GM18951 (cell line): Measurements from ENCODE around the gene PLCB2.

Experiments
- POLR2A ChIP-seq: IDR thresholded peaks from 4 replicates; pipeline ENCODE4 v1.6.1; 2011; ENCODE audit warnings: mild to moderate bottlenecking; ENCODE audit not compliant: insufficient read length, insufficient read depth; ENCODE audit errors: extremely low read depth
- in situ Hi-C: fragments of 300-500 bp; cut with MboI; formaldehyde crosslinking; loops from one replicate; pipeline ENCODE4 v1.12.0; 2022; ENCODE audit warnings: low sequenced_read_pairs, mixed read lengths, inconsistent platforms; ENCODE audit not compliant: unreplicated experiment

Gene PLCB2

GRCh38 chr15:40252141-40252437 is 55.6 kb downstream of the PLCB2 start:
- in situ Hi-C loops = no loop called here
- no peak for TF ChIP-seq POLR2A

DNA sequence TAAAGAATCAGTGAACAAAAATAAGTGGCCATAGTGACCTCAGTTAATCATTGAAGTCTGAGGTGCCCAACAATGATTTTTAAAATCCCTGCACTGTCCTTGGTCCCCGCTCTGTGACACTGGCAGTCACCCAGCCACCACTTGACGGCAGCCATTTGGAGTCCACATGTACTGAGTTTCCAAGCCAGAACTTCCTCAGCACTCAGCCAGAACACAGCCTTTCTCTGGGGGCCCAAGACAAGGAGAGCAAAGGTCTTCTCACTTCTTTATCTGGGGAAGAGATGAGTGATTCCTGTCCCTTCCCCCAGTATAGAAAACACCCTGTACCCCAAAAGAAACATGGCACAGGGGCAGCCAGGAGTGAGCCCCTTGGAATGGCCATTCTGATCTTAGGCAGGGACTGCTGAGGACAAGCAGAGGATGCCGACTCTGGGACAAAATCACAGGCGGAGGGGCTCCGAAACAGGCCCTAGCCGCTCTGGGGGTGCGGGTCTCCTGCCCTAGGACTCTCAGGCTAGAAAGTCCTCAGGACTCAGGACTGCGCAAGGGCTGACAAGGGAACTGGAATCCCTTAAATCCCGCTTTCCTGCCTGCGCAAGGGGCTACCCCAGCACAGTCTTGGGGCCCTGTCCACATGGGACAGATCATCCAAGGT is 56.1 kb downstream of the PLCB2 start:
- in situ Hi-C loops = no loop called here
- TF ChIP-seq POLR2A = no peak

DNA sequence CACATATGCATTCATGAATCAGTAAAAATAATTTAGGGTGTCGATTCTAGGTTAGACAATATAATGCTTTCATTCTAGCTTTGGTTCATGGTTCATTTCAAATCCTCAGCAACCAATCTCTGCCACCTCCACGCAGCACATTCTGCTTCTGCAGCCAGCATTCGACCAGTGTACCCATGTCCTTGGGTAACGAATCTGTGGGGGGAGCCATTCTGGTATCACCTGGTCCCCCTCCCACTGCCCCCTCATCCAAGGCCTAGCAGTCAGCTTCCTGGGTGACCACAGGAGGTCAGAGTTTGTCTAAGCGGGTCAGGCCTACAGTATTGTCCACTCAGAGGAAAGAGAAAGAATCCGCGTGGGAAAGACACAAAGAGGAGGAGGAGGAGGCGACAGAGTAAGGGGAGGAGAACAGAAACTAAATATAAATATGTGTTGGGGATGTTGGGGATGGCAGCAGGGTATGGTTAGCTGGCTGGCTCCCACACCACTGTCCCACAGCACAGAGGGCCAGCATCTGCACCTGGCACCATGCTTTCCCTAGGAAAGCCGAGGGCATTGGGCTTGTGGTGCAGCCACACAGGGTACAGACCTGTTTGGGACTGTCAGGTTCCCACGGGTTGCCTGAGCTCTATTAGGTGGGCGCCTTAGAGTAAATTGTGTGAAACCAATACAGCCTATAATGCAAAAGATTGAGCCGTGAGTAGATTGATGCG is 56.8 kb downstream of the PLCB2 start:
- in situ Hi-C loops = no loop called here
- TF ChIP-seq POLR2A = no peak

DNA sequence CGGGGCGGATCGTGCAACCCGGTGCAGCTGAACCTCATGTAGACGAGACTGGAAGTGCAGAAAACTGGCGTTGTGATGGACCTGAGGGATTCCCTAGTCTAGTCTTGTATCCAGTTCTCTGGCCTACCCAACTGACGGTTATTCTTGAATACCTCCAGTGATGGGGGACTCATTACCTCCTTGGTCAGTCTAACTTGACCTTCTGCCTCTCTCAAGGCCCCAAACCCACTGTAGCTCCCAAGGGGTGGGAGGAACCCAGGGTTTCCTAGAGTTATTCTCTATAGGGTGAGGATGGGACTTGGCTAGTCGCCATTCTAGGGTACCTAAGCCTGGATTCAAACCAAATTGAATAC is 57.5 kb downstream of the PLCB2 start:
- no peak for TF ChIP-seq POLR2A
- in situ Hi-C loops = no loop called here

- in situ Hi-C loops = no loop called here
- no peak for TF ChIP-seq POLR2A
Measured at GRCh38 chr15:40249477-40250303, 58.0 kb downstream of the PLCB2 start.

DNA sequence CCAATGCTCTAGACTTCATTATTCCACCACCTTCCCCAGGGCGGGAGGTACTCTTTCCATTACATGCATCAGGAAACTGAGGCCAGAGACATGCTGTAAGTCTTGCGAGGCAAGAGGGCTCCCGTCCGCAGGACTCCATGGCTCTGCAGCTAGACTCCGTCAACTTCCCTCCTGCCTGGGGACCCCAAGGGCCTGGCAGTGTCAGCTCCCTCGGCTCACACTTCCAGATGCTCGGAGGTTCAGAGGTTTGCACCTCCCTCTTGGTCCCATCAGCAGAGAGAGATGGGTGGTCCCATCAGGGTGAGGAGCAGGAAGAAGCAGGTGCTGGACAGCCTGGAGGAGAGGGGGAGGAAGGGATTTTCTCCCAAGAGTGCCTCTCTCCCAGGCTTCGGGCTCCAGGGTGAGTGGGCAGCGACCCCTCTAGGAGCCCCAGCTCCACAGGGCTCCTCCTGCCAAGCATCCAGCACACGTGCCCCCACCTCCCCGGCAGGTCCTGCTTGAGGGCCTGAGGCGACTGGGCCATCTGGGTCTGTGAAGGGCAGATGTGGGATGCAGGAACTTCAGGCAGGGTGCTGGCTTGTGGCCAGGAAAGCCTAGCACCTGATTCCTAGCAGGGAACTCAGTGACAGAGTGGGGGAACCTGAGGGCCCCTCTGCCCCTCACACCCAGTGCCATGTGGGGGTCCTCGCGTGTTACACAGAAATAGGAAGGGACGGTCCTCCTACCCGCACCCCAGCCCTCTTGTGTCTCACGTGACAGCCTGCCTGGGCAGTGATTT is 59.5 kb downstream of the PLCB2 start:
- in situ Hi-C loops = no loop called here
- TF ChIP-seq POLR2A = no peak

DNA sequence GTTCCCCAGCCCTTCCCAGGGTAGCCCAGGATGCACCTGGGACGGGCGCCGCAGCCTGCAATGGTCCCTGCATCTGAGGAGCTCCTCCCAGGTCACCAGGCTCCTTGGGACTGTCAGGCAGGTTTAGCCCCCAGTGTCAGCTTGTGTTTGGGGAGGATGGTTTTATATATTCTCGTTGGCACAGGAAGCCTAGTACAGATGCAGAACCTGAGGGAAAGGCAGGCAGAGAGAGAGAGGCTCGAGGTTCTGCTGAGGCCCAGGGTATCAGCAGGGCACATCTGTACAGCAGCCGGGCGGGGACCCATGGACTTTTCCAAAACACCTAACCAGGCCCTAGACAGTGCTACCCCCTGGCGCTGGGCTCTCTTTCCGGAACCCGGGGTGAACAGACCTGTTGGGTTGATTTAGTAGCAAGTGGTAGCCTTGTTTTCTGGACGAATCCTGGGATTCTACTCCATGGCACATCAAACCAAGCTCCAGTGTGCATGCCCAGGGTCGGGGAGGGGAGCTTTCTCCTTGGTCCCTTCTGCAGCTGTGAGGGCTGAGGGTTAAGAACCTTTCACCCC is 60.2 kb downstream of the PLCB2 start:
- no peak for TF ChIP-seq POLR2A

GRCh38 chr15:40246496-40247280 is 61.0 kb downstream of the PLCB2 start:
- TF ChIP-seq POLR2A = no peak
- in situ Hi-C loops = no loop called here

More for the DNA sequence above, 60.2 kb downstream of the PLCB2 start:
- in situ Hi-C loops = no loop called here

DNA sequence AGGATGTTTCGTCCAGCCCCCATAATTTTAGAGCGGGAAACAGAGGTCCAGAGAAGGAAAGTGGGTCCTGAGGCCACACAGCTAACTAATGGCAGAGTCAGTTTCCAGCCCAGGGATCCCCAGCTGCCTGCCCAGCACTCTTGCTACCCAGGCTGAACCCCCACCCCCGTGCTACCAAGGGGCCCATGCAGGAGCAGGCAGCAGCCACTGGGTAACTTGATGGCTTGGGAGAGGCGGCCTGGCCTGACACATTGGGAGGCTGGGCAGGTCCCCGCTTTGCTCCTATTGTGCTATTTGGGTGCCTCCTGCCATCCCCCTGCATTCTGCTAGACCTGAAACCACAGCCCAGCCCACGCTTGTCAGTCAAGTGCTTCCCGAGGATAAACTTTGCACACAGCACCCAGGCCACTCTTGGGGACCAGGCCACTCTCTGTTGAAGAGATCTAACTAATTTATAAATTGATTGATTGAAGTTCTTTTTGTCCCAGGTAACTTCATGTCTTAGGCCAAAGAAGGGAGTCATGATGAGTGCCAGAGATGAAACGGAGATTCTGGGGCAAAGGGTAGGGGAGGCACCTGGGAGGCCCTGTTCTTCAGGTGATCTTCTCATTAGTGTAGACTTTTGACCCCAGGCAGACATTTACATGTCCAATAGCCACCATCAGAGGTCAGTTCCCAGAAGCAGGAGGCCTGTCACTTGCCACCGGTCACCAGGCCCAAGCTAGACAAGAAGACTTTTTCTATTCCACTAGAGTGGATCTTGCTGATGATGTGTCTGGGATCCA is 61.9 kb downstream of the PLCB2 start:
- in situ Hi-C loops = no loop called here

GRCh38 chr15:40244961-40245523 is 62.7 kb downstream of the PLCB2 start:
- in situ Hi-C loops = no loop called here

More for the DNA sequence above, 61.9 kb downstream of the PLCB2 start:
- TF ChIP-seq POLR2A = no peak

GRCh38 chr15:40243126-40243810 is 64.5 kb downstream of the PLCB2 start:
- in situ Hi-C loops = no loop called here

More at GRCh38 chr15:40244961-40245523, 62.7 kb downstream of the PLCB2 start:
- no peak for TF ChIP-seq POLR2A

GRCh38 chr15:40242601-40243000 is 65.1 kb downstream of the PLCB2 start:
- in situ Hi-C loops = no loop called here
- TF ChIP-seq POLR2A = no peak

More at GRCh38 chr15:40243126-40243810, 64.5 kb downstream of the PLCB2 start:
- TF ChIP-seq POLR2A = no peak
